ENCODE measurements around the gene AOPEP.

DNA sequence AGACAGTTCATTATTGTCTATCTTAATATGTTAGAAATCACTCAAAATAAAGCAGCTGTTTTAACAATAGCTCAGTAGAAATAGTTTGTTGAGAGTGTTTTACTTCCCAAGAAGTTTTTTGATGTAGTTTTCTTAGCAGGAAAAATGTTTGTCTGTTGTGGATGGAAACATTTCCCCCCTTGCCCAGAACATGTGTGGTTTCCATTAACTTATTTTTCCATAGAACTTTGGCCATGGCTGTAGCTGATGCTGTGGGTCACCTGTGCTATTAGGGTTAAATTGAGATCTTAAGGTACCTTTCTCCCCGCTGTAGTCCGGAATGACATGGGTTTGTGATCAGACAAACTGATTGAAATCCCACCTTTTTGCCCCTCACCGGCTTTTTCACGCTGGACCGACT, 296.2 kb downstream of the AOPEP start:
- TF ChIP-seq MXI1 (IDR thresholded peaks at IDR 0.05; ENCODE audit: low read depth, low read length) (no peak), PHTF2 (CRISPR knock-in tag; IDR thresholded peaks at IDR 0.05) (no peak), TOE1 (IDR thresholded peaks at IDR 0.05; ENCODE audit: borderline replicate concordance) (no peak), TOE1 (CRISPR knock-in tag; IDR thresholded peaks at IDR 0.05; ENCODE audit: borderline replicate concordance, low read depth) (no peak), FOXM1 (IDR thresholded peaks at IDR 0.05; ENCODE audit: low read depth) (no peak), FOXM1 (CRISPR knock-in tag; IDR thresholded peaks at IDR 0.05; ENCODE audit: low read depth) (no peak)
- TF ChIP-seq, protein P1, sequence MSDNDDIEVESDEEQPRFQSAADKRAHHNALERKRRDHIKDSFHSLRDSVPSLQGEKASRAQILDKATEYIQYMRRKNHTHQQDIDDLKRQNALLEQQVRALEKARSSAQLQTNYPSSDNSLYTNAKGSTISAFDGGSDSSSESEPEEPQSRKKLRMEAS (CRISPR knock-in tag; IDR thresholded peaks at IDR 0.05): no peak
- TF ChIP-seq, protein P2, sequence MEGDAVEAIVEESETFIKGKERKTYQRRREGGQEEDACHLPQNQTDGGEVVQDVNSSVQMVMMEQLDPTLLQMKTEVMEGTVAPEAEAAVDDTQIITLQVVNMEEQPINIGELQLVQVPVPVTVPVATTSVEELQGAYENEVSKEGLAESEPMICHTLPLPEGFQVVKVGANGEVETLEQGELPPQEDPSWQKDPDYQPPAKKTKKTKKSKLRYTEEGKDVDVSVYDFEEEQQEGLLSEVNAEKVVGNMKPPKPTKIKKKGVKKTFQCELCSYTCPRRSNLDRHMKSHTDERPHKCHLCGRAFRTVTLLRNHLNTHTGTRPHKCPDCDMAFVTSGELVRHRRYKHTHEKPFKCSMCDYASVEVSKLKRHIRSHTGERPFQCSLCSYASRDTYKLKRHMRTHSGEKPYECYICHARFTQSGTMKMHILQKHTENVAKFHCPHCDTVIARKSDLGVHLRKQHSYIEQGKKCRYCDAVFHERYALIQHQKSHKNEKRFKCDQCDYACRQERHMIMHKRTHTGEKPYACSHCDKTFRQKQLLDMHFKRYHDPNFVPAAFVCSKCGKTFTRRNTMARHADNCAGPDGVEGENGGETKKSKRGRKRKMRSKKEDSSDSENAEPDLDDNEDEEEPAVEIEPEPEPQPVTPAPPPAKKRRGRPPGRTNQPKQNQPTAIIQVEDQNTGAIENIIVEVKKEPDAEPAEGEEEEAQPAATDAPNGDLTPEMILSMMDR (IDR thresholded peaks at IDR 0.05 in 2 of 3, conservative IDR thresholded peaks at IDR 0.05 in 1 of 3; ENCODE audit: insufficient read depth in 2 of 3, low read depth in 1 of 3, low read length in 3 of 3): no peak
- TF ChIP-seq, protein P3, sequence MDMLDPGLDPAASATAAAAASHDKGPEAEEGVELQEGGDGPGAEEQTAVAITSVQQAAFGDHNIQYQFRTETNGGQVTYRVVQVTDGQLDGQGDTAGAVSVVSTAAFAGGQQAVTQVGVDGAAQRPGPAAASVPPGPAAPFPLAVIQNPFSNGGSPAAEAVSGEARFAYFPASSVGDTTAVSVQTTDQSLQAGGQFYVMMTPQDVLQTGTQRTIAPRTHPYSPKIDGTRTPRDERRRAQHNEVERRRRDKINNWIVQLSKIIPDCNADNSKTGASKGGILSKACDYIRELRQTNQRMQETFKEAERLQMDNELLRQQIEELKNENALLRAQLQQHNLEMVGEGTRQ (CRISPR knock-in tag; IDR thresholded peaks at IDR 0.05): no peak
- TF ChIP-seq, protein P4, sequence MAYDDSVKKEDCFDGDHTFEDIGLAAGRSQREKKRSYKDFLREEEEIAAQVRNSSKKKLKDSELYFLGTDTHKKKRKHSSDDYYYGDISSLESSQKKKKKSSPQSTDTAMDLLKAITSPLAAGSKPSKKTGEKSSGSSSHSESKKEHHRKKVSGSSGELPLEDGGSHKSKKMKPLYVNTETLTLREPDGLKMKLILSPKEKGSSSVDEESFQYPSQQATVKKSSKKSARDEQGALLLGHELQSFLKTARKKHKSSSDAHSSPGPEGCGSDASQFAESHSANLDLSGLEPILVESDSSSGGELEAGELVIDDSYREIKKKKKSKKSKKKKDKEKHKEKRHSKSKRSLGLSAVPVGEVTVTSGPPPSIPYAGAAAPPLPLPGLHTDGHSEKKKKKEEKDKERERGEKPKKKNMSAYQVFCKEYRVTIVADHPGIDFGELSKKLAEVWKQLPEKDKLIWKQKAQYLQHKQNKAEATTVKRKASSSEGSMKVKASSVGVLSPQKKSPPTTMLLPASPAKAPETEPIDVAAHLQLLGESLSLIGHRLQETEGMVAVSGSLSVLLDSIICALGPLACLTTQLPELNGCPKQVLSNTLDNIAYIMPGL (CRISPR knock-in tag; IDR thresholded peaks at IDR 0.05): no peak
- TF ChIP-seq, protein P5, sequence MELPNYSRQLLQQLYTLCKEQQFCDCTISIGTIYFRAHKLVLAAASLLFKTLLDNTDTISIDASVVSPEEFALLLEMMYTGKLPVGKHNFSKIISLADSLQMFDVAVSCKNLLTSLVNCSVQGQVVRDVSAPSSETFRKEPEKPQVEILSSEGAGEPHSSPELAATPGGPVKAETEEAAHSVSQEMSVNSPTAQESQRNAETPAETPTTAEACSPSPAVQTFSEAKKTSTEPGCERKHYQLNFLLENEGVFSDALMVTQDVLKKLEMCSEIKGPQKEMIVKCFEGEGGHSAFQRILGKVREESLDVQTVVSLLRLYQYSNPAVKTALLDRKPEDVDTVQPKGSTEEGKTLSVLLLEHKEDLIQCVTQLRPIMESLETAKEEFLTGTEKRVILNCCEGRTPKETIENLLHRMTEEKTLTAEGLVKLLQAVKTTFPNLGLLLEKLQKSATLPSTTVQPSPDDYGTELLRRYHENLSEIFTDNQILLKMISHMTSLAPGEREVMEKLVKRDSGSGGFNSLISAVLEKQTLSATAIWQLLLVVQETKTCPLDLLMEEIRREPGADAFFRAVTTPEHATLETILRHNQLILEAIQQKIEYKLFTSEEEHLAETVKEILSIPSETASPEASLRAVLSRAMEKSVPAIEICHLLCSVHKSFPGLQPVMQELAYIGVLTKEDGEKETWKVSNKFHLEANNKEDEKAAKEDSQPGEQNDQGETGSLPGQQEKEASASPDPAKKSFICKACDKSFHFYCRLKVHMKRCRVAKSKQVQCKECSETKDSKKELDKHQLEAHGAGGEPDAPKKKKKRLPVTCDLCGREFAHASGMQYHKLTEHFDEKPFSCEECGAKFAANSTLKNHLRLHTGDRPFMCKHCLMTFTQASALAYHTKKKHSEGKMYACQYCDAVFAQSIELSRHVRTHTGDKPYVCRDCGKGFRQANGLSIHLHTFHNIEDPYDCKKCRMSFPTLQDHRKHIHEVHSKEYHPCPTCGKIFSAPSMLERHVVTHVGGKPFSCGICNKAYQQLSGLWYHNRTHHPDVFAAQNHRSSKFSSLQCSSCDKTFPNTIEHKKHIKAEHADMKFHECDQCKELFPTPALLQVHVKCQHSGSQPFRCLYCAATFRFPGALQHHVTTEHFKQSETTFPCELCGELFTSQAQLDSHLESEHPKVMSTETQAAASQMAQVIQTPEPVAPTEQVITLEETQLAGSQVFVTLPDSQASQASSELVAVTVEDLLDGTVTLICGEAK (IDR thresholded peaks at IDR 0.05): no peak
- TF ChIP-seq, protein P5 (CRISPR knock-in tag; IDR thresholded peaks at IDR 0.05): no peak

Data from K562 (cell line).